Lower leg skin (tissue), 4 donors: ENCODE data around the gene ACOXL. TPM values are rescaled to one million over a fixed set of nuclear protein-coding genes. Genes with fewer than 3 reads are reported as not detected.
A peak's percentile ranks its signal among the peaks of the same experiment; 100 is the strongest.

Source experiments
- DNase-seq, 2 donors: peaks; one replicate each; pipeline ENCODE4 v3.0.0-alpha.2; 2019; ENCODE audit warnings: low spot score in 2 of 2
- H3K4me3 ChIP-seq: fragments of 200-600 bp; sonication (generic); 2 replicates; pipeline ENCODE4 v1.5.1; 2017; ENCODE audit warnings: mild to moderate bottlenecking, low read depth; ENCODE audit not compliant: poor library complexity, severe bottlenecking
- POLR2A ChIP-seq, 2 donors: fragments of 450-650 bp; IDR thresholded peaks; one replicate each; pipeline ENCODE4 v1.6.1; 2016 to 2017; ENCODE audit warnings: antibody characterized with exemption in 2 of 2, mild to moderate bottlenecking in 1 of 2, moderate library complexity in 1 of 2
- WGBS, 2 donors: methylation state at CpG; one replicate each; pipeline ENCODE4 v1.1.5; 2018; 5-methylcytosine and 5-hydroxymethylcytosine counted together
- intact Hi-C: fragments of 100-400 bp; cut with DNase I; formaldehyde crosslinking; loops from one replicate; pipeline ENCODE4 v1.15.0; 2023; ENCODE audit warnings: low total_unique reads
- total RNA-seq, 4 donors: library from RNA; depleted of rRNA; stranded (reverse); fragments of >200 nt; gene quantifications; one replicate each; pipeline ENCODE4 v1.1.0, GENCODE V29; 2016
- TF ChIP-seq, protein P1 (sequence below), 3 donors: fragments of 450-650 bp; IDR thresholded peaks; one replicate each; pipeline ENCODE4 v1.5.1; 2016; ENCODE audit warnings: antibody characterized with exemption in 3 of 3, mild to moderate bottlenecking in 3 of 3, moderate library complexity in 2 of 3

Gene ACOXL
- total RNA-seq, 4 donors from 2014 or later = not detected

DNA sequence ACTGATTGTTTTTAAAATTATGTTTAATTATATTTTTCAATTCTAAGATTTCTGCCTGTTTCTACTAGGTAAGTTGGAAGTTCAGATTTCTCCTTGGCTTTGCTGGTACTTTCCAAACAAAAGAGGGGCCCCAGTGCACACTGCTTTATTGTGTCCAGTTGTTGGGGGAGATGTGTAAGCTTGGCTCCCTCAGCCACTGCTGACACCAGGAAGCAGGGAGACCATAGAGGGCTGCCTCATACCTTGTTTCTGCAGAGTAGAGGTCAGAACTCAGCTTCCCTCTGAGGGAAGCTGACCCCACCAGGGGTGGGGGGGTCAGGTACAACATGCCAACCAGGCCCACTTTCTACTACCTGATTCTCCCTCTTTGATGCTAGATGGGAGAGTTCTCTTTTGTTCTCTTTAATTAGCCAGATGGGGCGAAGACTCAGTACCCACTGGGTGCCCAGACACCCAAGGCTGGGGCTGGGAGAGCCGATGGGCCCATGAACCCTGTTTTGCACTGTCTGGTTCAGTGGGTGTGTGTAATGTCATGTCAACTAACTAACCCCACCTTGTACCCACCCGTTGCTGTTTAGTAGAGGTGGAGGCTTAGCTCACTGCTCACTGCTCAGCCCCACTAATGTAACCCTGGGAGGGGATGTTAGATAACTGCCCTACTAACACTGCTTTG, 403.0 kb downstream of the ACOXL start:
- H3K4me3 ChIP-seq = no peak overlapping the region
- peak in 1 of 2 donors; percentile 48 for DNase-seq
- WGBS, 2 donors = 92 to 95% methylated on average over 3 of the region's 3 CpGs
- intact Hi-C loops = no loop called here
- TF ChIP-seq, protein P1, sequence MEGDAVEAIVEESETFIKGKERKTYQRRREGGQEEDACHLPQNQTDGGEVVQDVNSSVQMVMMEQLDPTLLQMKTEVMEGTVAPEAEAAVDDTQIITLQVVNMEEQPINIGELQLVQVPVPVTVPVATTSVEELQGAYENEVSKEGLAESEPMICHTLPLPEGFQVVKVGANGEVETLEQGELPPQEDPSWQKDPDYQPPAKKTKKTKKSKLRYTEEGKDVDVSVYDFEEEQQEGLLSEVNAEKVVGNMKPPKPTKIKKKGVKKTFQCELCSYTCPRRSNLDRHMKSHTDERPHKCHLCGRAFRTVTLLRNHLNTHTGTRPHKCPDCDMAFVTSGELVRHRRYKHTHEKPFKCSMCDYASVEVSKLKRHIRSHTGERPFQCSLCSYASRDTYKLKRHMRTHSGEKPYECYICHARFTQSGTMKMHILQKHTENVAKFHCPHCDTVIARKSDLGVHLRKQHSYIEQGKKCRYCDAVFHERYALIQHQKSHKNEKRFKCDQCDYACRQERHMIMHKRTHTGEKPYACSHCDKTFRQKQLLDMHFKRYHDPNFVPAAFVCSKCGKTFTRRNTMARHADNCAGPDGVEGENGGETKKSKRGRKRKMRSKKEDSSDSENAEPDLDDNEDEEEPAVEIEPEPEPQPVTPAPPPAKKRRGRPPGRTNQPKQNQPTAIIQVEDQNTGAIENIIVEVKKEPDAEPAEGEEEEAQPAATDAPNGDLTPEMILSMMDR (IDR thresholded peaks at IDR 0.05) = no peak
- no peak for TF ChIP-seq POLR2A (IDR thresholded peaks at IDR 0.05)

DNA sequence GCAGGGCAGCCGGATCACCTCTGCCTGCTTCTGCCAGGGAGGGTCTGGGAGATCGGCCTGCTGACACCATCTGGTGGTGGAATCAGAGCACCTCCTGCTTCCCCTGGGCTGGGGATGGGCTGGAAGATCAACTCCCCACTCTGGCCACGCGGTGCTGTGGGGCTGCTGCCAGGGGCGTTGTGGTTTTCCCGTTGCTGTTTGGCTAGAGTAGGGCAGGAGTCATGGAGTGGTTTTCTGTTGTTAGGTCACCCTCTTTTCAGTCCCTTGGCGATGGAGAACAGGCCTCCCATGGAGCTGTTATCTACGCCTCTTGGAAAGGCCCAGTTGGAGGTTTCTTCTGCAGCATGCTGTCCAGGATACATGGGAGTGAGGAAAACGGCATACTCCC, 403.5 kb downstream of the ACOXL start:
- peak in 1 of 2 donors; percentile 82 for DNase-seq
- intact Hi-C loops = no loop called here
- H3K4me3 ChIP-seq = no peak overlapping the region
- TF ChIP-seq POLR2A (IDR thresholded peaks at IDR 0.05) = no peak
- TF ChIP-seq, protein P1 (IDR thresholded peaks at IDR 0.05) = no peak
- WGBS, 2 donors = 62 to 80% methylated on average over 7 to 9 of the region's 9 CpGs

DNA sequence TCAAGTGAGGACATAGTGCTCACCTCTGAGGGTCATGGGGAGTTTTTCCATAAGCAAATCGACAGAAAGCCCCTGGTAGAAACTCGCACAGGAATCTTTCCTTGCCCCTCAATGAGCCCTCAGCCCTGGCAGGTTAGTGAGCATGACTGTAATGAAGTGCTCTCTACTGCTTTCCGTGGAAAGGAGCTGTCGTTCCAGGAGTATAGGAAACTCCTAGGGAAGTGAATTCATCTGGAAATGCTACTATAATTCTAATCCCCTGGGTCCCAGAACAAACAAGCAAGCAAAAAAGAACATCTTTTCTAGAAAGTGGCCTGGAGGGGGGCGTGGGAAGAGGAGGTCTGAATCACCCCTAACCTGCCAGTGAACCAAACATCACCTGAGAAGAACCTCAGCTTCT, 406.5 kb downstream of the ACOXL start:
- no peak for TF ChIP-seq POLR2A (IDR thresholded peaks at IDR 0.05)
- TF ChIP-seq, protein P1 (IDR thresholded peaks at IDR 0.05) = no peak
- H3K4me3 ChIP-seq = no peak overlapping the region
- DNase-seq = no peak
- intact Hi-C loops = no loop called here
- WGBS, 2 donors = 78 to 91% methylated on average over 5 of the region's 5 CpGs

DNA sequence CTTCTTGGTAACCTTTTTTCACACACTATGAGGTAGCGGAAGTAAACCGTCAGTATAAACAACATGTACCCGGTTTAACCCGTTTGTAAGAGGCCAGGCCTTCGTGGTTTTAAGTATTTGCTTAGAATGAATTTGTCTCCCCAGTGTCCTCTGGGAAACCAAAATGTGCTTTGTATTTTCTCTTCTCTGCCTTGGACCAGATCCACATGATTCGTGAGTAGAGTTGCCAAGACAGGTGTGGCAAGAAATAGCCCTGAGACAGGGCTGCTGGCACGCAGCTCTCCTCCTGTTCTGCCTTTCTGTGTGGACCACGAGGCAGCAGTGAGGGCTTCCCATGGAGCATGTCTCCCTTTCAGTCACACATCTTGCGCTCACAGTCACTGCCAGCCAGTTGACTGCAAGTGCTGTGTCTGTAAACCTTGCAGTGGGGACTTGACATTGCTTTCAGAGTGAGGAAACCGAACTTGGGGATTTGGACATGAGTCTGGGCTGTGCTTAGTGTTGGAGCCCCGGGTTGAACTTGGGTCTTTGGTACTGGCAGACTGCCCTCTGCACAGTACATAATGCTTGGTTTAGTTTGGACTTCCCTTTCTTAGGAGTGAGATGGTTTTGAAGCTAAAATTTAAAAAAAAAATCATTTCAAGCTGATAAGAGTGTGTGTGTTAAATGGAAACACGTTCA, 407.4 kb downstream of the ACOXL start:
- WGBS, 2 donors = 55 to 58% methylated on average over 12 of the region's 12 CpGs
- DNase-seq = peak in 1 of 2 donors; percentile 80
- intact Hi-C loops = no loop called here
- TF ChIP-seq, protein P1 (IDR thresholded peaks at IDR 0.05) = no peak
- TF ChIP-seq POLR2A (IDR thresholded peaks at IDR 0.05) = no peak
- H3K4me3 ChIP-seq = no peak overlapping the region

DNA sequence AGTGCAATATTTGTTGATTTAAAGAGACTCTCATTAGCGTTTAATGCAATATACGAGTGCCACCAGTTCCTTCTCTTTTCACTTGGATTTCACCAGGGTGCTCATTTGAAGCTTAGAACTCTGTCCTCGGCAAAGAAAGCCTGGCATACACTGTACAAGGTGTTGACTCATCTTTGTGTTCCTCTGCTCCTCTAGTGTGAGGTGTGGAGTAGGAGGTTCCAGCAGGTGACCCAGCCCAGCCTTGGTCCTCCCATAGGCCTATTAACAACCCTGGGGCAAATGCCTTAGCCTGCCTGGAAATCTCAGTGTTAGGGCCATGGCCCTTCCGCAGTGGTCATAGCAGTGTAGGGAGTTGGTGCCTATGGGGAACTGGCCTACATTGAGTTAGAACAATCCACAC, 408.4 kb downstream of the ACOXL start:
- 86 to 91% methylated on average over 4 of the region's 4 CpGs for WGBS, 2 donors
- intact Hi-C loops = no loop called here
- H3K4me3 ChIP-seq = no peak overlapping the region
- TF ChIP-seq, protein P1 (IDR thresholded peaks at IDR 0.05) = no peak
- no peak for TF ChIP-seq POLR2A (IDR thresholded peaks at IDR 0.05)
- DNase-seq = no peak
